Measurements from ENCODE around the gene GARIN5A.

The GARIN5A gene

DNA sequence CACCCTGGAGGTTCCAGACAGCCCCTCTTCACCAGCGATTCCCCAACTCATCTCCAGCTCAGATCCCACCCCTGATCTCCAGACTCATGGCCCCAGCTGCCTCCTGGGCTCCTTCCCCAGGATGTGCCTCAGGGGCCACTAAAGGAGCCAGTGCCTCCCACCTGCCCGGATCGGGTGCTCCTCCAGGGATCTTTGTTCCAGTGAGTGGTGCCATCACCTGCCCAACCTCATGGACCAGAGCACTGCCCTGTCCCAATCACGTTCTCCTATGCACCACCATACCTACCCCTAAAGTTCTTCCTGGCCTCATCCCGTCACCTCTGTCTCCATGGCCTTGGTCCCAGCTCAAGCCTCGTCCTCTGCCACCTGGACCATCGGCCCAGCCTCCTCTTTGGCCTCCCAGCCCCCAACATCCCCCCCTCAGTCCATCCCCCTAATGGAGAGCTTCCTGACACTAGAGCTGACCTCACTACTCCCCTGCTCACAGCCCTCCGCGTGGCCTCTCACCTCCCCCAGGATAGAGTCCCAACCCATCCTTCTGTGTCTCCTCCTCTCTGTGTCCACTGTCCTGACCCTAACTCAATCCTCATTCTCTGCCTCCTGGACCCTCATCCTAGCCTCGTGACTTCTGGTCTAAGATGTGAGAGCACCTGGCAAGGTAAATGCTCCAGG is 8.8 kb upstream of the GARIN5A start:
- TF ChIP-seq ZFX (IDR thresholded peaks at IDR 0.05; ENCODE audit: borderline replicate concordance) (no peak), CTCF (IDR thresholded peaks at IDR 0.05) (no peak)
- no peak overlapping the region for H3K27ac ChIP-seq

GRCh38 chr19:50482916-50483315 is 6.3 kb upstream of the GARIN5A start:
- TF ChIP-seq CTCF (IDR thresholded peaks at IDR 0.05), result no peak
- TF ChIP-seq ZFX (IDR thresholded peaks at IDR 0.05; ENCODE audit: borderline replicate concordance), result no peak
- H3K27ac ChIP-seq, result no peak overlapping the region

GRCh38 chr19:50482271-50482855 is 5.7 kb upstream of the GARIN5A start:
- no peak overlapping the region for H3K27ac ChIP-seq

DNA sequence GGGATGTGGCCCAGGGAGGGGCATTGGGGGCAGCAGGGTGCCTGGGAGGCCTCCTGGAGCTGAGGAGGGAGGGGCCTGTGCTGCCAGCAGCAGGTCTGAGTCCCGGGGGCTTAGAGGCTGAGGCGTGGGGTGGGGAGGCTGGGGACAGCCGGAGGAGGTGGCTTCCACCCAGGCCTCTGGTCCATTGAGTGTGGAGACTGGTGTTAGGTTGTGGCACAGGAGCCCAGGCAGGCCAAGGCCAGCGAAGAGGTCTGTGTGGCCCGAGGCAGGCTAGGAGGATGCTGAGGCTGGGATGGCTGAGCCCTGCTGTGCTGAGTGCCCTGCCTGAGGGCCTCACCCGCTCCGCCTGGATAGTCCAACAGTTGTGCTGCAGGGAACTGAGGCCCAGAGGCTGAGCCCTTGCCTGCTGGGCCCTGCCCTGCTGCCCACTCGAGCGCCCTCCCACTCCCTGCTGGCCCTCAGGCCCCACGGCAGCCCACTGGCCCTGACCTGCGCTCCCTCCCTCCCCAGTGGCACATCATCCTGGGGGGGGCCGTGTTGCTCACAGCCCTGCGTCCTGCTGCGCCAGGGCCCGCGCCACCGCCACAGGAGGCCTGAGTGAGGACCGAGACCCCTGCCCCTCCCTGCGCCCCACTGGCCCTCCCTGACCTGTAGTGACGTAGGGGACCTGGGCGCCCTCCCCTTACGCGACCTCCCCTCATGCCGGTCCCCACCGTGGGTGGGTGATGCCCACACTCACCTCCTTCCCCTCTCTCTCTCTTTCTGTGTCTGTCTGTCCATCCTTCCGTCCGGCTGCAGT is 4.9 kb upstream of the GARIN5A start:
- no peak overlapping the region for H3K27ac ChIP-seq
- TF ChIP-seq ZFX (IDR thresholded peaks at IDR 0.05; ENCODE audit: borderline replicate concordance), result no peak
- TF ChIP-seq CTCF (IDR thresholded peaks at IDR 0.05), result no peak

More at GRCh38 chr19:50482271-50482855, 5.7 kb upstream of the GARIN5A start:
- TF ChIP-seq ZFX (IDR thresholded peaks at IDR 0.05; ENCODE audit: borderline replicate concordance) (no peak), CTCF (IDR thresholded peaks at IDR 0.05) (no peak)

- no peak overlapping the region for H3K27ac ChIP-seq
- TF ChIP-seq ZFX (IDR thresholded peaks at IDR 0.05; ENCODE audit: borderline replicate concordance) (no peak), CTCF (IDR thresholded peaks at IDR 0.05) (no peak)
Observed at GRCh38 chr19:50480281-50481111, 3.8 kb upstream of the GARIN5A start.

- no peak overlapping the region for H3K27ac ChIP-seq
- no peak for TF ChIP-seq ZFX (IDR thresholded peaks at IDR 0.05; ENCODE audit: borderline replicate concordance)
Observed at GRCh38 chr19:50479761-50480251, 3.2 kb upstream of the GARIN5A start.
